Keratinocyte (primary cell): ENCODE measurements around the gene KBTBD7. TPM values are rescaled to one million over a fixed set of nuclear protein-coding genes. Genes with fewer than 3 reads are reported as not detected.
"Not testable (repeated sequence)": the region's sequence is repeated elsewhere in the genome, so short reads cannot be mapped to it uniquely, and the experiment has no call there.

Experiments
- DNase-seq: peaks from one replicate; pipeline ENCODE4 v3.0.0-alpha.2; 2011; ENCODE audit warnings: low read depth, missing footprints, low spot score
- FAIRE-seq: peaks from 2 replicates; lab custom pipeline; 2011; peaks lifted over from hg19 to GRCh38; lab: Jason Lieb, UNC
- H2AFZ ChIP-seq: 2 replicates; pipeline ENCODE4 v1.6.0; 2012; ENCODE audit warnings: low read length, control low read depth, inconsistent platforms; ENCODE audit not compliant: control insufficient read depth
- H3K27ac ChIP-seq: 2 replicates; pipeline ENCODE4 v1.5.1; 2011; ENCODE audit warnings: low read length; ENCODE audit not compliant: control insufficient read depth, insufficient read depth
- H3K27me3 ChIP-seq: 3 replicates; pipeline ENCODE4 v1.6.0; 2011; ENCODE audit warnings: low read length; ENCODE audit not compliant: control insufficient read depth, insufficient read depth; ENCODE audit errors: extremely low read depth
- H3K36me3 ChIP-seq, 2 experiments: 2 replicates in 1 of 2; 3 replicates in 1 of 2; pipeline ENCODE4 v1.5.1; 2011; ENCODE audit warnings: low read length in 2 of 2, mild to moderate bottlenecking in 1 of 2; ENCODE audit not compliant: control insufficient read depth in 2 of 2, insufficient read depth in 2 of 2; ENCODE audit errors: extremely low read depth in 1 of 2
- H3K4me1 ChIP-seq: 3 replicates; pipeline ENCODE4 v1.5.1; 2011; ENCODE audit warnings: low read length; ENCODE audit not compliant: control insufficient read depth, insufficient read depth; ENCODE audit errors: extremely low read depth
- H3K4me2 ChIP-seq: 3 replicates; pipeline ENCODE4 v1.6.0; 2011; ENCODE audit warnings: low read depth, low read length; ENCODE audit not compliant: control insufficient read depth, insufficient read depth; ENCODE audit errors: extremely low read depth
- H3K4me3 ChIP-seq, 3 experiments: fragments of 200-600 bp in 1 of 3; sonication (generic) in 1 of 3; 2 replicates in 2 of 3; 3 replicates in 1 of 3; pipeline ENCODE4 v1.5.1; 2011 to 2016; ENCODE audit warnings: low read length in 3 of 3, mild to moderate bottlenecking in 3 of 3, control low read depth in 2 of 3, inconsistent platforms in 1 of 3, low read depth in 1 of 3, mixed read lengths in 1 of 3, mixed run types in 1 of 3, moderate library complexity in 1 of 3; ENCODE audit not compliant: control insufficient read depth in 2 of 3, insufficient read depth in 2 of 3; ENCODE audit errors: extremely low read depth in 1 of 3
- H3K79me2 ChIP-seq: 2 replicates; pipeline ENCODE4 v1.6.0; 2012; ENCODE audit warnings: low read length; ENCODE audit not compliant: control insufficient read depth, insufficient read depth
- H3K9ac ChIP-seq: 3 replicates; pipeline ENCODE4 v1.6.0; 2011; ENCODE audit warnings: low read length; ENCODE audit not compliant: control insufficient read depth, insufficient read depth; ENCODE audit errors: extremely low read depth
- H3K9me1 ChIP-seq: 3 replicates; pipeline ENCODE4 v1.6.0; 2011; ENCODE audit warnings: low read length; ENCODE audit not compliant: control insufficient read depth, insufficient read depth; ENCODE audit errors: extremely low read depth
- H3K9me3 ChIP-seq: 2 replicates; pipeline ENCODE4 v1.5.1; 2012; ENCODE audit warnings: low read depth, low read length; ENCODE audit not compliant: control insufficient read depth
- H4K20me1 ChIP-seq: 3 replicates; pipeline ENCODE4 v1.6.0; 2011; ENCODE audit warnings: low read length; ENCODE audit not compliant: control insufficient read depth, insufficient read depth; ENCODE audit errors: extremely low read depth
- EZH2 ChIP-seq: IDR thresholded peaks from one replicate; pipeline ENCODE4 v1.6.1; 2012; ENCODE audit warnings: inconsistent platforms, mild to moderate bottlenecking, low read length, moderate library complexity
- dilution Hi-C: fragments of 300-500 bp; cut with MboI; formaldehyde crosslinking; loops from one replicate; pipeline ENCODE4 v1.7.0; 2020; ENCODE audit warnings: low sequenced_read_pairs; ENCODE audit not compliant: extremely low pct_ligation_motif_present
- polyA plus RNA-seq, 5 experiments: library from polyadenylated mRNA; depleted of rRNA in 3 of 5; stranded (reverse) in 3 of 5; stranded (forward) in 1 of 5; unstranded in 1 of 5; fragments of >200 nt; gene quantifications; 1 replicate in 1 of 5; 2 replicates in 3 of 5; 3 replicates in 1 of 5; pipeline versions ENCODE4 v1.2.1 to v1.2.3, GENCODE V29; 2011 to 2012; ENCODE audit warnings: missing spikeins in 2 of 5, low read depth in 1 of 5, low replicate concordance in 1 of 5
- TF ChIP-seq, protein P1 (sequence below), 3 experiments: IDR thresholded peaks in 1 of 3; conservative IDR thresholded peaks in 1 of 3; optimal IDR thresholded peaks in 1 of 3; 2 replicates in 2 of 3; 3 replicates in 1 of 3; pipeline versions ENCODE3 to v1.5.1; 2011; ENCODE audit warnings: low read length in 3 of 3, mild to moderate bottlenecking in 3 of 3, moderate library complexity in 2 of 3, control low read depth in 1 of 3, inconsistent platforms in 1 of 3; ENCODE audit not compliant: insufficient read depth in 2 of 3; ENCODE audit errors: extremely low read depth in 1 of 3

Gene KBTBD7
- polyA plus RNA-seq, 1 donor (not counting 4 experiments of a cell fraction or from before 2014, with no cell fraction given) = 2.8 TPM

DNA sequence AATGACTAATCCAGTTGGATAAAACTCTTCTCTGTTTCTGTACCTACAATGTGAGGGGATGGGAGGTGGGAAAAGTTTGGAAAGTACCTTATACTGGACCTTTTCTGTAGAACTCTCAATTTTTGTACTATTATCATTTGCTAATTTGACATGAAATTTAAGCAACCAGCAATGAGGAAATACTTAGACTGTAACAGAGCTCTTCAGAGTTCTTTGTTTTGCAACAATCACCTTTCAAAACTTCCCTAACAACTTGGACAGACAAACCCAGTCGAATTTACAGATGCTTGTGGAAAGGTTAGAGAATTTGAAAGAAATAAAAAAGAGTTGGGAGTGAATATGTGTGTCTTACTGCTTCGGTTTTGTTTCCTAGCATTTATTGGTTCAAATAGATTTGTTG, 16.8 kb downstream of the KBTBD7 start:
- no peak for TF ChIP-seq EZH2
- TF ChIP-seq, protein P1, sequence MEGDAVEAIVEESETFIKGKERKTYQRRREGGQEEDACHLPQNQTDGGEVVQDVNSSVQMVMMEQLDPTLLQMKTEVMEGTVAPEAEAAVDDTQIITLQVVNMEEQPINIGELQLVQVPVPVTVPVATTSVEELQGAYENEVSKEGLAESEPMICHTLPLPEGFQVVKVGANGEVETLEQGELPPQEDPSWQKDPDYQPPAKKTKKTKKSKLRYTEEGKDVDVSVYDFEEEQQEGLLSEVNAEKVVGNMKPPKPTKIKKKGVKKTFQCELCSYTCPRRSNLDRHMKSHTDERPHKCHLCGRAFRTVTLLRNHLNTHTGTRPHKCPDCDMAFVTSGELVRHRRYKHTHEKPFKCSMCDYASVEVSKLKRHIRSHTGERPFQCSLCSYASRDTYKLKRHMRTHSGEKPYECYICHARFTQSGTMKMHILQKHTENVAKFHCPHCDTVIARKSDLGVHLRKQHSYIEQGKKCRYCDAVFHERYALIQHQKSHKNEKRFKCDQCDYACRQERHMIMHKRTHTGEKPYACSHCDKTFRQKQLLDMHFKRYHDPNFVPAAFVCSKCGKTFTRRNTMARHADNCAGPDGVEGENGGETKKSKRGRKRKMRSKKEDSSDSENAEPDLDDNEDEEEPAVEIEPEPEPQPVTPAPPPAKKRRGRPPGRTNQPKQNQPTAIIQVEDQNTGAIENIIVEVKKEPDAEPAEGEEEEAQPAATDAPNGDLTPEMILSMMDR (optimal IDR thresholded peaks at IDR 0.05 in 1 of 3, IDR thresholded peaks at IDR 0.05 in 1 of 3, conservative IDR thresholded peaks at IDR 0.05 in 1 of 3; ENCODE audit: extremely low read depth in 1 of 3, insufficient read depth in 2 of 3, low read length in 3 of 3) = no peak
- Histone ChIP-seq H3K36me3 (no peaks in the 10 kb centered on the region), H3K79me2 (no peaks in the 10 kb centered on the region), H3K9me1 (no peaks in the 10 kb centered on the region), H3K9ac (no peak overlapping the region), H4K20me1 (no peaks in the 10 kb centered on the region), H3K4me1 (peaks cover 11% of the 10 kb centered on the region), H3K4me3 (no peak overlapping the region), H3K9me3 (no peaks in the 10 kb centered on the region), H3K27me3 (no peaks in the 10 kb centered on the region), H2AFZ (no peak overlapping the region), H3K4me2 (no peak overlapping the region), H3K27ac (no peak overlapping the region)
- dilution Hi-C loops = no loop called here
- DNase-seq = no peak
- no peak for FAIRE-seq

DNA sequence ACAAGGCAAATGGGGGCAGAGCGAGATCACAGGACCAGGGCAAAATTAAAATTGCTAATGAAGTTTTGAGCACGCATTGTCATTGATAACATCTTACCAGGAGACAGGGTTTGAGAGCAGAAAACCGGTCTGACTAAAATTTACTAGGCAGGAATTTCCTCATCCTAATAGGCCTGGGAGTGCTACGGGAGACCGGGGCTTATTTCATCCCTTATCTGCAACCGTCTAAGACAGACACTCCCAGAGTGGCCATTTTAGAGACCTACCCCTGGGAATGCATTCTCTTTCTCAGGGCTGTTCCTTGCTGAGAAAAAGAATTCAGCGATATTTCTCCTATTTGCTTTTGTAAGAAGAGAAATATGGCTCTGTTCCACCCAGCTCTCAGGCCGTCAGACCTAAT, 18.8 kb downstream of the KBTBD7 start:
- FAIRE-seq, H3K4me3 ChIP-seq, H3K9me1 ChIP-seq, H3K9me3 ChIP-seq, H3K9ac ChIP-seq, DNase-seq, H3K4me1 ChIP-seq, dilution Hi-C loops, H3K4me2 ChIP-seq, H3K36me3 ChIP-seq, H4K20me1 ChIP-seq, H3K27me3 ChIP-seq, H2AFZ ChIP-seq, H3K79me2 ChIP-seq, H3K27ac ChIP-seq: not testable (repeated sequence)

DNA sequence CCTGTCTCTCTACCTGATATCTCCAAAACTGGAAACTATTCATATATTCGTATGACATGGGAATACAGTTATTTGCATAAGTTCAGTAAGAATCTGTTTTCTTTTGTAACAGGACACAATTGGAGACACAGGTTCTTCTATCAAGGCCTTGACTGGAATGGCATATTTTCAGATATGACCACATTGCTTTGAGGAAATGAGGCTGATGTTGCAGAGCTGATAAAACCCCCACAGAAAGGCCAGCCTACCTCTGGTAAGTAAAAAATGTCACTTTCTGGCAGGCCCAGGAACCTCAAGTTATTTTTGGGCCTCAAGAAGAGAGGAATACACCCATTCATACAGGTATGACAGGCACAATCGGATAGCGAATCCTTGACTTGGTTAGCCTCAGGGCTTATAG, 32.2 kb downstream of the KBTBD7 start:
- Histone ChIP-seq H2AFZ (no peak overlapping the region), H3K9me1 (no peaks in the 10 kb centered on the region), H3K27me3 (no peaks in the 10 kb centered on the region), H3K4me3 (no peak overlapping the region), H3K79me2 (no peaks in the 10 kb centered on the region), H3K9ac (no peak overlapping the region), H3K27ac (no peak overlapping the region), H3K4me1 (no peaks in the 10 kb centered on the region), H3K36me3 (no peaks in the 10 kb centered on the region), H4K20me1 (no peaks in the 10 kb centered on the region), H3K4me2 (no peak overlapping the region), H3K9me3 (no peaks in the 10 kb centered on the region)
- no peak for DNase-seq
- dilution Hi-C loops = no loop called here
- no peak for TF ChIP-seq EZH2
- TF ChIP-seq, protein P1 (optimal IDR thresholded peaks at IDR 0.05 in 1 of 3, IDR thresholded peaks at IDR 0.05 in 1 of 3, conservative IDR thresholded peaks at IDR 0.05 in 1 of 3; ENCODE audit: extremely low read depth in 1 of 3, insufficient read depth in 2 of 3, low read length in 3 of 3) = no peak
- FAIRE-seq = no peak
